HG03139 (cell line): ENCODE results near the gene XPO6.
"Not testable (repeated sequence)": the region's sequence is repeated elsewhere in the genome, so short reads cannot be mapped to it uniquely, and the experiment has no call there.

Experiments used
- ATAC-seq: cut with Tn5 transposase; IDR thresholded peaks from one replicate; pipeline ENCODE4 v1.9.1; 2021; ENCODE audit not compliant: unreplicated experiment

XPO6 gene

GRCh38 chr16:28211758-28212531 is at the start of gene XPO6:
TSS of gene XPO6 (minus strand) at chr16:28211965. CDS start at chr16:28211368, 597 bp downstream.
- ATAC-seq = peak; percentile 78

GRCh38 chr16:28260193-28260592 is 48.4 kb upstream of the XPO6 start:
- no peak for ATAC-seq

- ATAC-seq = no peak
Observed at GRCh38 chr16:28259781-28260150, 48.0 kb upstream of the XPO6 start.

- ATAC-seq = no peak
Observed at GRCh38 chr16:28259091-28259780, 47.5 kb upstream of the XPO6 start.

GRCh38 chr16:28258567-28258966 is 46.8 kb upstream of the XPO6 start:
- no peak for ATAC-seq

GRCh38 chr16:28257256-28257655 is 45.5 kb upstream of the XPO6 start:
- no peak for ATAC-seq

GRCh38 chr16:28255838-28256237 is 44.1 kb upstream of the XPO6 start:
- no peak for ATAC-seq

- ATAC-seq = no peak
Observed at GRCh38 chr16:28254158-28254557, 42.4 kb upstream of the XPO6 start.

- ATAC-seq = no peak
Observed at GRCh38 chr16:28250999-28251398, 39.2 kb upstream of the XPO6 start.

- ATAC-seq = not testable (repeated sequence)
Observed at GRCh38 chr16:28249483-28249882, 37.7 kb upstream of the XPO6 start.

- no peak for ATAC-seq
Observed at GRCh38 chr16:28241924-28242323, 30.2 kb upstream of the XPO6 start.

- no peak for ATAC-seq
Observed at GRCh38 chr16:28237754-28238357, 26.1 kb upstream of the XPO6 start.

- no peak for ATAC-seq
Observed at GRCh38 chr16:28231763-28232162, 20.0 kb upstream of the XPO6 start.

GRCh38 chr16:28223909-28224308 is 12.1 kb upstream of the XPO6 start:
- ATAC-seq = not testable (repeated sequence)

- ATAC-seq = not testable (repeated sequence)
Observed at GRCh38 chr16:28219777-28220176, 8.0 kb upstream of the XPO6 start.

GRCh38 chr16:28219282-28219681 is 7.5 kb upstream of the XPO6 start:
- ATAC-seq = no peak

- ATAC-seq = no peak
Observed at GRCh38 chr16:28218109-28218508, 6.3 kb upstream of the XPO6 start.

- no peak for ATAC-seq
Observed at GRCh38 chr16:28217326-28217725, 5.6 kb upstream of the XPO6 start.

- ATAC-seq = no peak
Observed at GRCh38 chr16:28213396-28213795, 1.6 kb upstream of the XPO6 start.

- no peak for ATAC-seq
Observed at GRCh38 chr16:28212532-28212873, 738 bp upstream of the XPO6 start.

- ATAC-seq = peak; percentile 30
Observed at GRCh38 chr16:28210979-28211588, 681 bp downstream of the XPO6 start.

GRCh38 chr16:28210264-28210663 is 1.5 kb downstream of the XPO6 start:
- no peak for ATAC-seq
